ENCODE measurements around the gene RAP1GAP. TPM values are rescaled to one million over a fixed set of nuclear protein-coding genes. Genes with fewer than 3 reads are reported as not detected.
A peak's percentile ranks its signal among the peaks of the same experiment; 100 is the strongest.

Gene RAP1GAP
- total RNA-seq (2021; ENCODE audit: unreplicated experiment) (13.4 TPM), Bru-seq, nascent RNA (percentile 36 among the genes with signal in this experiment), BruChase-seq, experiment 1, labeled RNA remaining after a 6-hour chase (percentile 42 among the genes with signal in this experiment), BruChase-seq, experiment 2, labeled RNA remaining after a 2-hour chase (percentile 38 among the genes with signal in this experiment)
- 15.0 and 15.2 TPM in 2 replicates for polyA plus RNA-seq (2012)
- long read RNA-seq, transcript RAP1GAP-211 (25 exons, 2,489 nt), result major isoform, 6 of 29 reads
- long read RNA-seq, transcript RAP1GAP-204 (23 exons, 3,318 nt), result major isoform, 6 of 29 reads
- long read RNA-seq, partial matches to known transcripts, result 6 of 29 reads
- long read RNA-seq, other reads (novel, unspliced or antisense), result 11 of 29 reads

DNA sequence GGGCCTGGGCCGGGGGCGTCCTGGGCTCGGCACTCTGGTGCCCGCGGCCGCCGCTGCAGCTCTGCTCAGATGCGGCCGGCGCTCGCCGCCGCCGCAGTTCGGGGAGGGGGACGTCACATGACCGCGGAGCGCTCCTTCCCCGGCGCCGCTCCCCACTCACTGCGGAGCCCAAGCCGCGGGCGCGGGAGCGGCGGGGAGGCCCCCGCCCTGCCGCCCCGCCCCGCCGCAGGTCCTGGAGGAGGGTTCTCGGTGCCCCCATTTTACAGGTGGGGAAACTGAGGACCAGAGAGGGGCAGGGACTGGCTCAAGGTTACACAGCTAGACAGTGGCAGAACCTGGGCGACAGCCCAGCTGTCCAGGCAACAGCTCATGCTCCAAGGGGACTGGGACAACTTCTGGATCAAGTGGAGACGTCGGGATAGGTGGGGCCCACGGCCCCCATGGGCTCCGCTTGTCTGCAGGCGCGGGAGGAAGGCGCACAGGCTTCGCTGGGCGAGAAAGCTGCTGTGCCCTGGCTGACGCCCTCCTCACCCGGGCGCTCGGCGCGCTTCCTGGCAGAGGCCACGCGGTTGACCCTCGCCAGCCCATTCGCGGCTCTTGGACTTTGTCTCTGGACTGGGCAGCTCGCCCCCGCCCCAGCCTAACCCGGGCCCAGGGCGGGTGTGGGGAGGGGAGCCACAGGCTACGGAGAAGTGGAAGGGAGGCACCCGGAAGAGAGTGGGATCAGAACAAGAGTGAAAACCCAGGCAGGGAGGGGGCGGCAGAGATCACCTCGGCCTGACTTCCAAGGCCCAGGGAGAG is at the start of gene RAP1GAP:
RAP1GAP (minus strand) TSS at position 100 of the 801 bp plus-strand sequence. CDS start 49,325 bp downstream, outside the sequence.
- H3K4me1 ChIP-seq (ENCODE audit: control insufficient read depth in 1 of 2, insufficient read depth in 2 of 2, low read length in 2 of 2), result peaks cover 0 to 19% of the 10 kb centered on the region in 2 experiments; a peak in 3 of 4 replicates
- H3K36me3 ChIP-seq (ENCODE audit: control insufficient read depth in 1 of 2, insufficient read depth in 2 of 2, low read length in 2 of 2), result no peaks in the 10 kb centered on the region
- intact Hi-C loops (cut with micrococcal nuclease), result no loop called here
- no peak within 1 kb of the TSS for H3K27ac ChIP-seq (ENCODE audit: low read depth, low read length)
- H3K9ac ChIP-seq (ENCODE audit: low read length), result no peak within 1 kb of the TSS
- H3K9me2 ChIP-seq (ENCODE audit: insufficient read depth), result no peaks in the 10 kb centered on the region
- POLR2A ChIA-PET, result no interaction called here
- ATAC-seq, result no peak
- no peak for DNase-seq (ENCODE audit: low read depth, low spot score)
- H2AFZ ChIP-seq (ENCODE audit: low read depth, low read length, poor library complexity, severe bottlenecking), result no peak within 1 kb of the TSS
- no peaks in the 10 kb centered on the region for H3K27me3 ChIP-seq (ENCODE audit: insufficient read depth, low read length)
- H3K9me3 ChIP-seq (ENCODE audit: control insufficient read depth in 1 of 2, insufficient read depth in 1 of 2, low read depth in 1 of 2, low read length in 2 of 2), result no peaks in the 10 kb centered on the region
- BruUV-seq (replicated peaks), result no TSS peak
- H3K4me3 ChIP-seq (replicated peaks in 1 of 2; ENCODE audit: low read depth in 1 of 2, low read length in 2 of 2), result no peak within 1 kb of the TSS
- H4K20me1 ChIP-seq (ENCODE audit: insufficient read depth), result no peaks in the 10 kb centered on the region
- no peak within 1 kb of the TSS for H3K4me2 ChIP-seq (ENCODE audit: low read length)
- no peaks in the 10 kb centered on the region for H3K79me2 ChIP-seq (ENCODE audit: insufficient read depth, low read length)
- TF ChIP-seq SIN3A (IDR thresholded peaks at IDR 0.05; ENCODE audit: low read depth) (no peak), POLR2A (IDR thresholded peaks at IDR 0.05; ENCODE audit: borderline replicate concordance, extremely low read depth, insufficient read depth, insufficient read length) (no peak), CEBPB (IDR thresholded peaks at IDR 0.05; ENCODE audit: low read depth) (no peak)
- TF ChIP-seq, protein P1, sequence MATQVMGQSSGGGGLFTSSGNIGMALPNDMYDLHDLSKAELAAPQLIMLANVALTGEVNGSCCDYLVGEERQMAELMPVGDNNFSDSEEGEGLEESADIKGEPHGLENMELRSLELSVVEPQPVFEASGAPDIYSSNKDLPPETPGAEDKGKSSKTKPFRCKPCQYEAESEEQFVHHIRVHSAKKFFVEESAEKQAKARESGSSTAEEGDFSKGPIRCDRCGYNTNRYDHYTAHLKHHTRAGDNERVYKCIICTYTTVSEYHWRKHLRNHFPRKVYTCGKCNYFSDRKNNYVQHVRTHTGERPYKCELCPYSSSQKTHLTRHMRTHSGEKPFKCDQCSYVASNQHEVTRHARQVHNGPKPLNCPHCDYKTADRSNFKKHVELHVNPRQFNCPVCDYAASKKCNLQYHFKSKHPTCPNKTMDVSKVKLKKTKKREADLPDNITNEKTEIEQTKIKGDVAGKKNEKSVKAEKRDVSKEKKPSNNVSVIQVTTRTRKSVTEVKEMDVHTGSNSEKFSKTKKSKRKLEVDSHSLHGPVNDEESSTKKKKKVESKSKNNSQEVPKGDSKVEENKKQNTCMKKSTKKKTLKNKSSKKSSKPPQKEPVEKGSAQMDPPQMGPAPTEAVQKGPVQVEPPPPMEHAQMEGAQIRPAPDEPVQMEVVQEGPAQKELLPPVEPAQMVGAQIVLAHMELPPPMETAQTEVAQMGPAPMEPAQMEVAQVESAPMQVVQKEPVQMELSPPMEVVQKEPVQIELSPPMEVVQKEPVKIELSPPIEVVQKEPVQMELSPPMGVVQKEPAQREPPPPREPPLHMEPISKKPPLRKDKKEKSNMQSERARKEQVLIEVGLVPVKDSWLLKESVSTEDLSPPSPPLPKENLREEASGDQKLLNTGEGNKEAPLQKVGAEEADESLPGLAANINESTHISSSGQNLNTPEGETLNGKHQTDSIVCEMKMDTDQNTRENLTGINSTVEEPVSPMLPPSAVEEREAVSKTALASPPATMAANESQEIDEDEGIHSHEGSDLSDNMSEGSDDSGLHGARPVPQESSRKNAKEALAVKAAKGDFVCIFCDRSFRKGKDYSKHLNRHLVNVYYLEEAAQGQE (IDR thresholded peaks at IDR 0.05; ENCODE audit: low read depth), result no peak
- RAD21 ChIA-PET (ENCODE audit: low non-redundant PET in 1 of 2, low total read pairs in 2 of 2, uncharacterized antibody in 2 of 2, unreplicated experiment in 2 of 2), result interaction anchor here in 1 of 2 experiments (0.7 kb wide), 1 partner anchor 422 kb away, joined by 3 read pairs; no protein-coding TSS in a partner anchor
- CTCF ChIA-PET, result no interaction called here

Measured in HCT116 (cell line).